Mucosa of stomach (tissue), 1 donor: Measurements from ENCODE around the gene RHOG.

ENCODE experiments used
- H3K27me3 ChIP-seq: one replicate; pipeline ENCODE4 v1.7.0; 2013; ENCODE audit warnings: mild to moderate bottlenecking, low read length; ENCODE audit not compliant: control insufficient read depth, insufficient read depth
- H3K36me3 ChIP-seq: one replicate; pipeline ENCODE4 v1.7.0; 2013; ENCODE audit warnings: low read length; ENCODE audit not compliant: control insufficient read depth, insufficient read depth
- H3K4me1 ChIP-seq: one replicate; pipeline ENCODE4 v1.7.0; 2013; ENCODE audit warnings: mild to moderate bottlenecking, low read length; ENCODE audit not compliant: control insufficient read depth, insufficient read depth
- H3K4me3 ChIP-seq: one replicate; pipeline ENCODE4 v1.7.0; 2013; ENCODE audit warnings: low read length
- H3K9ac ChIP-seq: one replicate; pipeline ENCODE4 v1.7.0; 2013; ENCODE audit warnings: mild to moderate bottlenecking, low read length, moderate library complexity
- H3K9me3 ChIP-seq: one replicate; pipeline ENCODE4 v1.7.0; 2013; ENCODE audit warnings: mild to moderate bottlenecking, low read length, moderate library complexity; ENCODE audit not compliant: control insufficient read depth
- donor health status: Pancreatic carcinoma.

RHOG gene

DNA sequence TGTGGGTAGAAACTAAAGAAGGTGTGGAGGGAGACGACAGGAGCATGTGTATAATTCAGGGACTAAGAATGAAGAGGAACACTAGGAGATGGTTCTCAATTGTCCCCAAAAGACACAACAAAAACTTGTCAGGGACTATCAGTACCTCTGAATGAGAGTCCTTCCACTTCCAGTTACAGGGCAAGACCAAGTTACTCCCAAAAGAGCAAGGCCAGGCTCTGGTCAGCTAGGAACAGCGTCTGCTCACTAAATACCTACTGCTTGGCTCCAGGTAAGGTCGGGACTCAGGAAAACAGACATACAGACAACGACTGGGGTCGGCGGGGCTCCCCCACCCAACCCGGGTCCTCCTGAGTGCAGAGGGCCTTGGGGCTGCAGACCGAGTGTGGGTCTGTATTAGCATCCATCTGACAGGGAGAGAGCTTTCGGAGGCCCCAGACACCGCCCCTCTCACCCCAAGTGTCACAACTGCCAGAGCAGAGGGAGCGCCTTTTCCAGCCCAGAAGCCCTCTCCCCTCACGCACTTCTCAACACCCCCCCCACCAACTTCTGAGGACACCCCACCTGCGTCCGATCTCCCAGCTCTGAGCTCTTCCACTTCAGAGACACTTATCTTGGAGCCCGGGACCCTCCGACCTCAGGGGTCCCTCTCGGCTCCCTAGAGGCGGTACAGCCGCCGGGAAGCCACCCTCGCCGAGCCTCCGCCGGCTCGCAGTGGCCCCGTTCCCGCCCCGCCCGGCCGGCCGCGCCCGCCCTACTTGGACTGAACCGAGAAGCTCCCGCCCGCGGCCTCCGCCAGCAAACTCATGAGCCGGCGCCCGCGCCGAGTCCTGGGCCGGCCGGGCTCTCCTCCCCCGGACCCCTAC, 522 bp downstream of the RHOG start:
- H3K9ac ChIP-seq: peak overlapping the region; percentile 75
- H3K4me3 ChIP-seq: peak overlapping the region; percentile 33
- H3K36me3 ChIP-seq: no peaks in the 10 kb centered on the region
- H3K4me1 ChIP-seq: peaks cover 20% of the 10 kb centered on the region
- H3K9me3 ChIP-seq: no peaks in the 10 kb centered on the region
- no peaks in the 10 kb centered on the region for H3K27me3 ChIP-seq

DNA sequence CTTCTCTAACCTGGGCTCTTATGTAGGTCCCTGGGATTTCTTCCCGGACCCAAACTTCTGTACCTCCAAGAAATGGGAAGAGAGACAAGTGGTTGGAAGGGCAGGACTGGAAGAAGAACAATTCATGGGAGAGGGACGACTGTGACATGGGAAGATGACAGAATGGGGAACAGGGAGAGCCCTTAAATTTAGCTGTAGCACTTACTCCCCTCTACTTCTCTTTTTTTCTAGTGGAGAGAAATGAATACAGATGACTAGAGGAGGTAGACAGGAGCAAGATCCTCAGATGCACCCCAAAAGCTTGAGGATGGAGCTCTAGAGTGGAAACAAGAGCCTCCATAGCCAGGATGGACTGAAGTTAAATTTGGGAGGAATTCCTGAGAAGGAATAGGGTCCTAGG, 2.3 kb downstream of the RHOG start:
- no peaks in the 10 kb centered on the region for H3K27me3 ChIP-seq
- no peak overlapping the region for H3K4me3 ChIP-seq
- no peaks in the 10 kb centered on the region for H3K36me3 ChIP-seq
- H3K9me3 ChIP-seq: no peaks in the 10 kb centered on the region
- H3K4me1 ChIP-seq: peaks cover 29% of the 10 kb centered on the region
- H3K9ac ChIP-seq: no peak overlapping the region

GRCh38 chr11:3837793-3838192, 3.0 kb downstream of the RHOG start:
- H3K27me3 ChIP-seq: no peaks in the 10 kb centered on the region
- no peak overlapping the region for H3K9ac ChIP-seq
- no peaks in the 10 kb centered on the region for H3K36me3 ChIP-seq
- no peak overlapping the region for H3K4me3 ChIP-seq
- H3K4me1 ChIP-seq: peaks cover 33% of the 10 kb centered on the region
- H3K9me3 ChIP-seq: no peaks in the 10 kb centered on the region

DNA sequence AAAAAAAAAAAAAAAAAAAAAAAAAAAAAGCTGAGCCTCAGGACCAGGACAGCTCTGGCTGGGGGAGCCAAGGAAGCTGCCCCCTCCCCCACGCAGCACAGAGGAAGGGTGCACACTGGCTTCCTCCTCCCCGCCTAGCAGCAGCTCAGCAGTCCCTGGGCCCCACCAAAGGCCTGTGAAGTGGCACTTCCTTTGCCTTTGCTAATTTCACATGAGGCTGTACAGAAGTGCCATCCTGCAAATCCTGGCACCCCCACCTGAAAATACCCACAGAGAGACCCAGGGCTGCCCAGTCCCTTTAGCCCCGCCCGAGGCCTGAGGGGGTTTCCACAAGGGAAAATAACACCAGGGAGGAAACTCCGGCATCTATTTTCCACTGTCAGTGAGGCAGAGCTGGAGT, 3.9 kb downstream of the RHOG start:
- no peaks in the 10 kb centered on the region for H3K27me3 ChIP-seq
- no peak overlapping the region for H3K4me3 ChIP-seq
- no peaks in the 10 kb centered on the region for H3K9me3 ChIP-seq
- H3K9ac ChIP-seq: peak overlapping the region; percentile 17
- H3K36me3 ChIP-seq: no peaks in the 10 kb centered on the region
- H3K4me1 ChIP-seq: peaks cover 40% of the 10 kb centered on the region

DNA sequence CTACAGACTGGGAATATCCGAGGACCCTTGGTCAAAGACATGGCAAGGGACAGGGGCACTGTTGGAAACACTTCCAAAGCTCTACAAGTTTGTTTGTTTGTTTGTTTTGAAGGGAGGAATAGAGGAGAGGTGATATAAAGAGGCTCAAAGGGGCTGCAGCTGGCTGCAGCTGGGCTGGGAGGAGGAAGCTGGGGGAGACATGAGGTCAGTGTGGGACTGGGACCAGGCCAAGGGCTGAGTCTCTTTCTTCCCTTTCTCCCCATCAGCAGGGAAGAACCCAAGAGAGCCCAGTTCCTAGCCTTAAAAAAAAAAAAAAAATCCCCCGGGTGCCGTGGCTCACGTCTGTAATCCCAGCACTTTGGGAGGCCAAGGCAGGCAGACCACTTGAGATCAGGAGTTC, 5.0 kb downstream of the RHOG start:
- H3K9ac ChIP-seq: no peak overlapping the region

DNA sequence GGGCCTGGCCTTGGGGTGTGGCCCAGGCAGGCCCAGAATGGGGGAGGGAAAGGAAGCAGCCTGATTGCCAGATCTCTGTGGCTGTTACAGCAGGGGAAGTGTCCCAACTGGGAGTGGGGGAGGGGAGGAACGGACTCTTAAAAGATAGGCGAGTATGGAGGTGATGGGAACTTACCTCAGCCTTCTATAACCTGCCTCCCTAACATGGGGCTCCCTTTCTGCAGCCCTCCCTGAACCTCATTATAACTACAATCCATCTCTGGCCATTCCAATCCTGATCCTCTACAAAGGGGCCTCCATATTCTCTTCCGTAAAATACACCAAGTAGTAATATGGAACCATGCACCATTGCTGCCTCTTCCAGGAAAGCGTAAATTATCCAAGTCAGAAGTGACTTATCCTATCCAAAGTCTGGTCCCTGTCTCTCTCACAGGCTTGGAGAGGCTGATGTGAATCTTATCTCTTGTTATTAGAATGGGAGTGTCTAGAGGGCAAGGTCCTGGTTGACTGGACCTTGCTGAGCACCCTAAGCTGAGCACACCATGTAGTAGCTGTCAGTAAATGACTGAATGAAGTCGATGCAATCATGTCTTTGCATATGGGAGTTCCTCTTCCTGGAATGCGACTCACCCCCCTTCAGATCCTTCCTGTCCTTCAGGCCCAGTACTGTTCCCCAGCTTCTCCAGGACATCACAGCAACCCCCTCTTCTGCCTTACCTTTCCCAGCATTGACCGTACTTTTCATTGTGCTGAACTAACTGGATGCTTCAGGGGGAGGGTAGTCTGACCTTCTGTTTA, 5.9 kb downstream of the RHOG start:
- Histone ChIP-seq H3K9me3 (no peaks in the 10 kb centered on the region), H3K9ac (no peak overlapping the region), H3K27me3 (no peaks in the 10 kb centered on the region), H3K4me3 (no peak overlapping the region), H3K36me3 (no peaks in the 10 kb centered on the region), H3K4me1 (peaks cover 38% of the 10 kb centered on the region)

More for the DNA sequence above, 5.0 kb downstream of the RHOG start:
- H3K4me3 ChIP-seq: no peak overlapping the region
- H3K9me3 ChIP-seq: no peaks in the 10 kb centered on the region
- H3K27me3 ChIP-seq: no peaks in the 10 kb centered on the region
- peaks cover 38% of the 10 kb centered on the region for H3K4me1 ChIP-seq
- H3K36me3 ChIP-seq: no peaks in the 10 kb centered on the region

DNA sequence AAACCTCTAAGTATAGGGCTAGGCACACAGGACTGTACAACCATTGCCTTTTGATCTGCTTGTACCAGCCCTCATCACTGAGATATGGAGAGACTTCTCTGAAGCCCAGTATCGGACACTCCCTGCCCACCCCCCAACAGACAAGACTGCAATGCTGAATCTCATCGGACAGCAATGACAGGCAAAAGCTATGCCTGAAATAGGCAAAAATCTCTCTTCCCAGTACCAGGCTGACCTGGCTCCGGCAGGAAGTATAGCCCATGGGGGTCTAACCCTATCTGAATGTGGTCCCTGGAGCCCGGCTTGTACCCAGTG, 6.5 kb downstream of the RHOG start:
- peaks cover 38% of the 10 kb centered on the region for H3K4me1 ChIP-seq
- H3K9ac ChIP-seq: no peak overlapping the region
- H3K9me3 ChIP-seq: no peaks in the 10 kb centered on the region
- H3K27me3 ChIP-seq: no peaks in the 10 kb centered on the region
- H3K36me3 ChIP-seq: no peaks in the 10 kb centered on the region
- H3K4me3 ChIP-seq: no peak overlapping the region

- Histone ChIP-seq H3K9ac (no peak overlapping the region), H3K4me1 (peaks cover 38% of the 10 kb centered on the region), H3K36me3 (no peaks in the 10 kb centered on the region), H3K27me3 (no peaks in the 10 kb centered on the region), H3K9me3 (no peaks in the 10 kb centered on the region), H3K4me3 (no peak overlapping the region)
Observed at GRCh38 chr11:3833449-3833848, 7.3 kb downstream of the RHOG start.

GRCh38 chr11:3832816-3833215, 7.9 kb downstream of the RHOG start:
- no peak overlapping the region for H3K4me3 ChIP-seq
- no peaks in the 10 kb centered on the region for H3K27me3 ChIP-seq
- H3K4me1 ChIP-seq: peaks cover 38% of the 10 kb centered on the region
- H3K9me3 ChIP-seq: no peaks in the 10 kb centered on the region
- no peak overlapping the region for H3K9ac ChIP-seq
- H3K36me3 ChIP-seq: no peaks in the 10 kb centered on the region

DNA sequence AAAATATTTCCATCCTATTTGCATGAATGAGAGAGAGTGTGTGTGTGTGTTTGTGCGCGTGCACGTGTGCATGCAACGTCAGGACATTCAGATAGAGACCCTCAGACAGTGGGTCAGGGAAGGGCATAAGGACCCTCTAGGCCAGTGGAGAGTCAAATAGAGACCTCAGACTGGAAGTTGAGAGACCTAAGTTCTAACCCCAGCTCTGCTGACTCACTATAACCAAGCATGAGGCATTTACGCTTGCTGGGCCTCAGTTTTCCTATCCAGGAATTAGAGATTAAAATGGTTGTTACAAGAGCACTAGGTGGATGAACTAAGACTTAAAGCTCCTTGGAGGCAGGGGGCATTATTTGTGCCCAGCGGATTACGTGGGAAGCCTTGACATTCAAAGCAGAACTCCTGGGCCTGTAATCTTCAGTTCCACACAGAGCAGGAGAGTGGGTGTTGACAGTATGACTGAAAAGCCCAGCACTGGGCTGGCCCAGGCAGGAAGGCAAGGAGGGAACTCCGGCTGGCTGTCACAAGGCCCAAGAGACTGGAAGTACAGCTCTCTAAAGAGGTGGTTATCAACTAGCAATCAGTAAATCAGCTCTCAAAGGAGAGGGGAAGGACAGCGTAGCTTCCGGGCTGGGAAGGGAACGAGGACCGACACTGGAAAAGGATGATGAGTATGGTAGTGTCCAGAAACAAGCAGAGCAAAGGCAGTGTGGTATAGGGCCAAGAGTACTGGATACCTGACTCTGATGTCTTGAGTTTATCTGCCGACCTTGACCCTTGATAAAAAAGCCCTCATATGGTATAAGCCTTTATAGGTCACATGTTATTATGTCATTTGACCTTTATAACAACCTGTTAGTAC, 9.2 kb downstream of the RHOG start:
- Histone ChIP-seq H3K4me3 (no peak overlapping the region), H3K4me1 (peaks cover 28% of the 10 kb centered on the region), H3K9ac (no peak overlapping the region), H3K27me3 (no peaks in the 10 kb centered on the region), H3K9me3 (no peaks in the 10 kb centered on the region), H3K36me3 (peaks cover 7% of the 10 kb centered on the region)

DNA sequence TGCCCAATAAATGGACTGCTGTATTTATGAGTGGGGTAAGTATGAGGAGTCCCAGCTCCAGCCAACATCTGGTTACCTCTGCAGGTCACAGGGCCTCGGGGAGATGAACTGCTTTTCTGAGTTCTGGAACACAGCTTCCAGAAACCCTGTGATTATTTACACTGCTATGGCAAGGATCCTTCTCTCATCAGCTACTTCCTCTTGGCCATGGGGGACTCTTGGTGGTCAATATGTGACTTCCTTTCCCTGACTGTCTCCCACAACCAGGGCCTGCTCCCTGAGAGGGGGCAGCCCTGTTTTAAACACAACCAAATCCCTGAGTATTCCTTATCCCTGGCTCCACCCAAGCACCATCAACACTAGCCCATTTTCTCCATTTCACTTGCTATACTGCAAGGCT, 10.0 kb downstream of the RHOG start:
- Histone ChIP-seq H3K4me3 (no peak overlapping the region), H3K9me3 (no peaks in the 10 kb centered on the region), H3K36me3 (peaks cover 16% of the 10 kb centered on the region), H3K27me3 (no peaks in the 10 kb centered on the region), H3K9ac (no peak overlapping the region), H3K4me1 (peaks cover 28% of the 10 kb centered on the region)

GRCh38 chr11:3830088-3830487, 10.7 kb downstream of the RHOG start:
- Histone ChIP-seq H3K27me3 (no peaks in the 10 kb centered on the region), H3K4me3 (no peak overlapping the region), H3K9ac (no peak overlapping the region), H3K36me3 (peaks cover 16% of the 10 kb centered on the region), H3K4me1 (peaks cover 22% of the 10 kb centered on the region), H3K9me3 (no peaks in the 10 kb centered on the region)
